HEK293 (cell line): ENCODE data around the gene ZNF681.

ENCODE experiments used
- CTCF ChIA-PET: fragments of 350-600 bp; formaldehyde crosslinking; extraction: SDS; loops from one replicate; lab custom pipeline; 2021; ENCODE audit warnings: antibody characterized with exemption; lab: Yijun Ruan, JAX
- POLR2A ChIA-PET: fragments of 300-600 bp; formaldehyde crosslinking; extraction: SDS; loops from one replicate; lab custom pipeline; 2020; ENCODE audit warnings: antibody characterized with exemption, inconsistent platforms; lab: Yijun Ruan, JAX
- H3K27ac ChIP-seq: fragments of 200-500 bp; sonication (Bioruptor generic); 2 replicates; pipeline ENCODE4 v1.5.1; 2014; ENCODE audit warnings: low read depth, low read length, control low read depth, inconsistent platforms; ENCODE audit errors: extremely low read depth
- H3K36me3 ChIP-seq, 2 experiments: fragments of 200-500 bp in 1 of 2; sonication (Bioruptor generic) in 1 of 2; 1 replicate in 1 of 2; 2 replicates in 1 of 2; pipeline ENCODE4 v1.5.1; 2014 to 2017; ENCODE audit warnings: inconsistent platforms in 2 of 2, low read length in 2 of 2; ENCODE audit not compliant: control insufficient read depth in 2 of 2, insufficient read depth in 1 of 2
- H3K4me1 ChIP-seq: fragments of 200-500 bp; sonication (Bioruptor generic); 2 replicates; pipeline ENCODE4 v1.5.1; 2014; ENCODE audit warnings: mild to moderate bottlenecking, low read length, inconsistent platforms; ENCODE audit not compliant: control insufficient read depth, insufficient read depth
- H3K4me3 ChIP-seq: 2 replicates; pipeline ENCODE4 v1.5.1; 2011; ENCODE audit warnings: low read depth, mild to moderate bottlenecking, control low read depth, low read length, moderate library complexity
- H3K9me3 ChIP-seq: fragments of 200-500 bp; sonication (Bioruptor generic); 2 replicates; pipeline ENCODE4 v1.5.1; 2014; ENCODE audit warnings: low read depth, low read length, inconsistent platforms; ENCODE audit not compliant: control insufficient read depth, insufficient read depth
- AEBP2 ChIP-seq: fragments of 450-650 bp; formaldehyde crosslinking; IDR thresholded peaks from 2 replicates; pipeline ENCODE4 v1.5.1; 2016; ENCODE audit warnings: missing biosample characterization, missing genetic modification characterization, borderline replicate concordance
- IKZF3 ChIP-seq: fragments of 450-650 bp; IDR thresholded peaks from 2 replicates; pipeline ENCODE4 v1.5.0; 2018; ENCODE audit warnings: missing biosample characterization, mild to moderate bottlenecking, missing genetic modification characterization, moderate library complexity
- KLF8 ChIP-seq: fragments of 450-650 bp; formaldehyde crosslinking; IDR thresholded peaks from 2 replicates; pipeline ENCODE4 v1.5.1; 2016; ENCODE audit warnings: missing biosample characterization, missing genetic modification characterization
- OVOL3 ChIP-seq: fragments of 450-650 bp; formaldehyde crosslinking; IDR thresholded peaks from 2 replicates; pipeline ENCODE4 v1.5.1; 2016; ENCODE audit warnings: missing biosample characterization, missing genetic modification characterization
- SETDB1 ChIP-seq: IDR thresholded peaks from one replicate; pipeline ENCODE4 v1.6.1; 2017; ENCODE audit warnings: mild to moderate bottlenecking, low read length, moderate library complexity, mixed read lengths; ENCODE audit not compliant: insufficient read length
- SP2 ChIP-seq: fragments of 450-650 bp; formaldehyde crosslinking; IDR thresholded peaks from 2 replicates; pipeline ENCODE4 v1.5.1; 2016; ENCODE audit warnings: missing biosample characterization, missing genetic modification characterization
- SP3 ChIP-seq: fragments of 450-650 bp; formaldehyde crosslinking; IDR thresholded peaks from 2 replicates; pipeline ENCODE4 v1.5.1; 2016; ENCODE audit warnings: missing biosample characterization, missing genetic modification characterization
- ZBTB17 ChIP-seq: fragments of 450-650 bp; formaldehyde crosslinking; IDR thresholded peaks from 2 replicates; pipeline ENCODE4 v1.5.1; 2016; ENCODE audit warnings: missing biosample characterization, missing genetic modification characterization
- ZBTB26 ChIP-seq: fragments of 450-650 bp; formaldehyde crosslinking; optimal IDR thresholded peaks from 2 replicates; pipeline ENCODE3; 2016; ENCODE audit warnings: missing biosample characterization, mild to moderate bottlenecking, missing genetic modification characterization
- ZFP41 ChIP-seq: fragments of 450-650 bp; formaldehyde crosslinking; IDR thresholded peaks from 2 replicates; pipeline ENCODE4 v1.5.1; 2016; ENCODE audit warnings: missing biosample characterization, missing genetic modification characterization, borderline replicate concordance
- ZNF174 ChIP-seq: fragments of 450-650 bp; formaldehyde crosslinking; IDR thresholded peaks from 2 replicates; pipeline ENCODE4 v1.5.0; 2017; ENCODE audit warnings: missing biosample characterization, mild to moderate bottlenecking, missing genetic modification characterization
- ZNF214 ChIP-seq: fragments of 450-650 bp; formaldehyde crosslinking; IDR thresholded peaks from 2 replicates; pipeline ENCODE4 v1.5.1; 2017; ENCODE audit warnings: missing biosample characterization, mild to moderate bottlenecking, missing genetic modification characterization, borderline replicate concordance
- ZNF23 ChIP-seq: fragments of 450-650 bp; formaldehyde crosslinking; IDR thresholded peaks from 2 replicates; pipeline ENCODE4 v1.5.1; 2016; ENCODE audit warnings: missing biosample characterization, missing genetic modification characterization, borderline replicate concordance
- ZNF239 ChIP-seq: fragments of 450-650 bp; formaldehyde crosslinking; IDR thresholded peaks from 2 replicates; pipeline ENCODE4 v1.5.1; 2016; ENCODE audit warnings: missing biosample characterization, missing genetic modification characterization
- ZNF266 ChIP-seq: fragments of 450-650 bp; formaldehyde crosslinking; IDR thresholded peaks from 2 replicates; pipeline ENCODE4 v1.5.1; 2016; ENCODE audit warnings: missing biosample characterization, missing genetic modification characterization, low read depth
- ZNF280C ChIP-seq: fragments of 450-650 bp; formaldehyde crosslinking; IDR thresholded peaks from 2 replicates; pipeline ENCODE4 v1.5.1; 2016; ENCODE audit warnings: missing biosample characterization, missing genetic modification characterization
- ZNF341 ChIP-seq: fragments of 450-650 bp; formaldehyde crosslinking; IDR thresholded peaks from 2 replicates; pipeline ENCODE4; 2016; ENCODE audit warnings: low read depth, missing biosample characterization, missing genetic modification characterization
- ZNF354C ChIP-seq: fragments of 450-650 bp; formaldehyde crosslinking; IDR thresholded peaks from 2 replicates; pipeline ENCODE4 v1.5.1; 2016; ENCODE audit warnings: missing biosample characterization, missing genetic modification characterization, low read depth, borderline replicate concordance
- ZNF416 ChIP-seq: fragments of 450-650 bp; formaldehyde crosslinking; IDR thresholded peaks from 2 replicates; pipeline ENCODE4 v1.5.1; 2016; ENCODE audit warnings: missing biosample characterization, missing genetic modification characterization
- ZNF426 ChIP-seq: fragments of 450-650 bp; formaldehyde crosslinking; IDR thresholded peaks from 2 replicates; pipeline ENCODE4 v1.5.1; 2017; ENCODE audit warnings: missing biosample characterization, missing genetic modification characterization, mild to moderate bottlenecking, inconsistent platforms, moderate library complexity
- ZNF510 ChIP-seq: fragments of 450-650 bp; formaldehyde crosslinking; IDR thresholded peaks from 2 replicates; pipeline ENCODE4 v1.5.1; 2018; ENCODE audit warnings: mild to moderate bottlenecking, missing genetic modification characterization, missing biosample characterization; ENCODE audit not compliant: insufficient replicate concordance
- ZNF521 ChIP-seq: fragments of 450-650 bp; formaldehyde crosslinking; IDR thresholded peaks from 2 replicates; pipeline ENCODE4 v1.5.1; 2017; ENCODE audit warnings: missing biosample characterization, mild to moderate bottlenecking, missing genetic modification characterization
- ZNF561 ChIP-seq: fragments of 450-650 bp; IDR thresholded peaks from 2 replicates; pipeline ENCODE4 v1.5.1; 2018; ENCODE audit warnings: missing biosample characterization, missing genetic modification characterization, borderline replicate concordance
- ZNF571 ChIP-seq: fragments of 450-650 bp; formaldehyde crosslinking; IDR thresholded peaks from 2 replicates; pipeline ENCODE4 v1.5.0; 2017; ENCODE audit warnings: missing biosample characterization, missing genetic modification characterization
- ZNF585B ChIP-seq: fragments of 450-650 bp; formaldehyde crosslinking; IDR thresholded peaks from 2 replicates; pipeline ENCODE4 v1.5.1; 2016; ENCODE audit warnings: missing biosample characterization, missing genetic modification characterization
- ZNF621 ChIP-seq: fragments of 450-650 bp; formaldehyde crosslinking; IDR thresholded peaks from 2 replicates; pipeline ENCODE4 v1.5.1; 2017; ENCODE audit warnings: missing biosample characterization, missing genetic modification characterization
- ZNF623 ChIP-seq: fragments of 450-650 bp; formaldehyde crosslinking; IDR thresholded peaks from 2 replicates; pipeline ENCODE4 v1.5.1; 2016; ENCODE audit warnings: missing biosample characterization, missing genetic modification characterization
- ZNF677 ChIP-seq: fragments of 450-650 bp; IDR thresholded peaks from 2 replicates; pipeline ENCODE4 v1.5.0; 2018; ENCODE audit warnings: missing biosample characterization, mild to moderate bottlenecking, missing genetic modification characterization, moderate library complexity
- ZNF843 ChIP-seq: fragments of 450-650 bp; formaldehyde crosslinking; IDR thresholded peaks from 2 replicates; pipeline ENCODE4 v1.5.1; 2016; ENCODE audit warnings: missing biosample characterization, missing genetic modification characterization
- TF ChIP-seq, protein P1 (sequence below): fragments of 450-650 bp; formaldehyde crosslinking; IDR thresholded peaks from 2 replicates; pipeline ENCODE4 v1.5.1; 2016; ENCODE audit warnings: missing biosample characterization, missing genetic modification characterization, borderline replicate concordance

ZNF681 gene

DNA sequence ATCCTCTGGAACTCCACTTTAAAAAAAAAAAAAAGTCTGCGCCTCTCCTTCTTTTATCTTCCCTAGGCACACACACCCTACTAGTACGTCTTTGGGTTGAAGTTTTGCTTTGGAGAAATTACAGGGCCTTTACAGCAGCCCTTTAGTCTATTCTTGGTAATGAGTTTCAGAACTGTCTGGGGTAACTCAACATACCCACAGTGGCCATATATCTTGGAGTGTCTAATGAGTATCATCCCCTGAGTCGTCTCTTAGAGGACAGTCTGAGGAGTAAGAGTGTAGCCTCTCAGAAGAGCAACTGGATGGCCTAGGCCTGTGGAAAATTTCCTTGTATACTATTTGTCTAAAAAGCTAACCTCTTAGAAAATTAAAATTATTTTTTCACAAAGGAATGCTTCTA, 6.1 kb upstream of the ZNF681 start:
- POLR2A ChIA-PET = no interaction called here

GRCh38 chr19:23762884-23763711, 4.4 kb upstream of the ZNF681 start:
- H3K4me1 ChIP-seq = no peaks in the 10 kb centered on the region
- peak overlapping the region; percentile 60 for H3K4me3 ChIP-seq
- POLR2A ChIA-PET = interaction anchor here (1.6 kb wide), 1 partner anchor 54 kb away, joined by 4 read pairs; no protein-coding TSS in a partner anchor
- no peaks in the 10 kb centered on the region for H3K36me3 ChIP-seq
- H3K9me3 ChIP-seq = no peaks in the 10 kb centered on the region
- CTCF ChIA-PET = no interaction called here
- no peak overlapping the region for H3K27ac ChIP-seq
- TF ChIP-seq ZNF341 (tag by site-specific recombination) (peak; percentile 87), ZNF280C (tag by site-specific recombination) (no peak), ZNF843 (tag by site-specific recombination) (no peak), ZNF214 (tag by site-specific recombination) (no peak), ZFP41 (tag by site-specific recombination) (no peak), ZNF571 (tag by site-specific recombination) (no peak), ZNF521 (tag by site-specific recombination) (no peak), SETDB1 (no peak), ZNF174 (tag by site-specific recombination) (no peak), ZNF585B (no peak), KLF8 (tag by site-specific recombination) (0 out of 2 replicates have a peak, but pooled peaks have one; percentile 34), ZNF623 (tag by site-specific recombination) (no peak), SP2 (tag by site-specific recombination) (peak; percentile 68), ZNF266 (tag by site-specific recombination) (no peak), SP3 (0 out of 2 replicates have a peak, but pooled peaks have one; percentile 15)

More for the DNA sequence above, 6.1 kb upstream of the ZNF681 start:
- no peaks in the 10 kb centered on the region for H3K36me3 ChIP-seq
- TF ChIP-seq ZBTB26 (no peak), ZNF621 (tag by site-specific recombination) (no peak), AEBP2 (tag by site-specific recombination) (no peak), ZNF23 (tag by site-specific recombination) (no peak), ZNF561 (no peak), ZNF426 (tag by site-specific recombination) (no peak), IKZF3 (no peak), ZNF239 (tag by site-specific recombination) (no peak), ZNF677 (no peak), ZNF354C (tag by site-specific recombination) (no peak), ZNF510 (tag by site-specific recombination) (no peak), ZBTB17 (no peak), OVOL3 (tag by site-specific recombination) (no peak), ZNF416 (no peak)
- TF ChIP-seq, protein P1, sequence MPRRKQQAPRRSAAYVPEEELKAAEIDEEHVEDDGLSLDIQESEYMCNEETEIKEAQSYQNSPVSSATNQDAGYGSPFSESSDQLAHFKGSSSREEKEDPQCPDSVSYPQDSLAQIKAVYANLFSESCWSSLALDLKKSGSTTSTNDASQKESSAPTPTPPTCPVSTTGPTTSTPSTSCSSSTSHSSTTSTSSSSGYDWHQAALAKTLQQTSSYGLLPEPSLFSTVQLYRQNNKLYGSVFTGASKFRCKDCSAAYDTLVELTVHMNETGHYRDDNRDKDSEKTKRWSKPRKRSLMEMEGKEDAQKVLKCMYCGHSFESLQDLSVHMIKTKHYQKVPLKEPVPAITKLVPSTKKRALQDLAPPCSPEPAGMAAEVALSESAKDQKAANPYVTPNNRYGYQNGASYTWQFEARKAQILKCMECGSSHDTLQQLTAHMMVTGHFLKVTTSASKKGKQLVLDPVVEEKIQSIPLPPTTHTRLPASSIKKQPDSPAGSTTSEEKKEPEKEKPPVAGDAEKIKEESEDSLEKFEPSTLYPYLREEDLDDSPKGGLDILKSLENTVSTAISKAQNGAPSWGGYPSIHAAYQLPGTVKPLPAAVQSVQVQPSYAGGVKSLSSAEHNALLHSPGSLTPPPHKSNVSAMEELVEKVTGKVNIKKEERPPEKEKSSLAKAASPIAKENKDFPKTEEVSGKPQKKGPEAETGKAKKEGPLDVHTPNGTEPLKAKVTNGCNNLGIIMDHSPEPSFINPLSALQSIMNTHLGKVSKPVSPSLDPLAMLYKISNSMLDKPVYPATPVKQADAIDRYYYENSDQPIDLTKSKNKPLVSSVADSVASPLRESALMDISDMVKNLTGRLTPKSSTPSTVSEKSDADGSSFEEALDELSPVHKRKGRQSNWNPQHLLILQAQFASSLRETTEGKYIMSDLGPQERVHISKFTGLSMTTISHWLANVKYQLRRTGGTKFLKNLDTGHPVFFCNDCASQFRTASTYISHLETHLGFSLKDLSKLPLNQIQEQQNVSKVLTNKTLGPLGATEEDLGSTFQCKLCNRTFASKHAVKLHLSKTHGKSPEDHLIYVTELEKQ = no peak
- H3K9me3 ChIP-seq = no peaks in the 10 kb centered on the region
- no peaks in the 10 kb centered on the region for H3K4me1 ChIP-seq
- H3K4me3 ChIP-seq = no peak overlapping the region
- no peak overlapping the region for H3K27ac ChIP-seq
- CTCF ChIA-PET = no interaction called here
